LNCAP (cell line): ENCODE results near the gene TWIST2.

ENCODE experiments used
- TF ChIP-seq, protein P1 (sequence below): fragments of 450-650 bp; IDR thresholded peaks from 2 replicates; pipeline ENCODE4 v1.5.1; 2017; ENCODE audit warnings: mild to moderate bottlenecking

Gene TWIST2

DNA sequence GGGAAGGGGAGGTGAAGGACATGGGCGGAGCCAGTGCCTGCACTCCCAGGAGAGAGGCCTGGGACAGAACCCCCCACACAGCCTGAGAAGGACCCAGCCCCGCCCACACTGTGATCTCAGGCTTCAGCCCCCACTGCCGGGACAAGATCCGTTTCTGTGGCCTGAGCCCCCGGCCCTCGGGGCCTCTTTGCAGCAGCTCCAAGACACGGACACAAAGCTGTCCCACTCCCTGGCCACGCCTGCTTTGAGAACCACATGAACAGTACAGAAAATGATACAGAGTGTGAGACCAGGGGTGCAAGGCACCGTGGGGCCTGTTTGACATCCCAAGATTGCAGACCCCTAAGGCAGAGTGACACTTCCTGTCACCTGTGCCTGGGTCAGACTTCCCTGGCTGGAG is 74.5 kb downstream of the TWIST2 start:
- TF ChIP-seq, protein P1, sequence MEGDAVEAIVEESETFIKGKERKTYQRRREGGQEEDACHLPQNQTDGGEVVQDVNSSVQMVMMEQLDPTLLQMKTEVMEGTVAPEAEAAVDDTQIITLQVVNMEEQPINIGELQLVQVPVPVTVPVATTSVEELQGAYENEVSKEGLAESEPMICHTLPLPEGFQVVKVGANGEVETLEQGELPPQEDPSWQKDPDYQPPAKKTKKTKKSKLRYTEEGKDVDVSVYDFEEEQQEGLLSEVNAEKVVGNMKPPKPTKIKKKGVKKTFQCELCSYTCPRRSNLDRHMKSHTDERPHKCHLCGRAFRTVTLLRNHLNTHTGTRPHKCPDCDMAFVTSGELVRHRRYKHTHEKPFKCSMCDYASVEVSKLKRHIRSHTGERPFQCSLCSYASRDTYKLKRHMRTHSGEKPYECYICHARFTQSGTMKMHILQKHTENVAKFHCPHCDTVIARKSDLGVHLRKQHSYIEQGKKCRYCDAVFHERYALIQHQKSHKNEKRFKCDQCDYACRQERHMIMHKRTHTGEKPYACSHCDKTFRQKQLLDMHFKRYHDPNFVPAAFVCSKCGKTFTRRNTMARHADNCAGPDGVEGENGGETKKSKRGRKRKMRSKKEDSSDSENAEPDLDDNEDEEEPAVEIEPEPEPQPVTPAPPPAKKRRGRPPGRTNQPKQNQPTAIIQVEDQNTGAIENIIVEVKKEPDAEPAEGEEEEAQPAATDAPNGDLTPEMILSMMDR = no peak

DNA sequence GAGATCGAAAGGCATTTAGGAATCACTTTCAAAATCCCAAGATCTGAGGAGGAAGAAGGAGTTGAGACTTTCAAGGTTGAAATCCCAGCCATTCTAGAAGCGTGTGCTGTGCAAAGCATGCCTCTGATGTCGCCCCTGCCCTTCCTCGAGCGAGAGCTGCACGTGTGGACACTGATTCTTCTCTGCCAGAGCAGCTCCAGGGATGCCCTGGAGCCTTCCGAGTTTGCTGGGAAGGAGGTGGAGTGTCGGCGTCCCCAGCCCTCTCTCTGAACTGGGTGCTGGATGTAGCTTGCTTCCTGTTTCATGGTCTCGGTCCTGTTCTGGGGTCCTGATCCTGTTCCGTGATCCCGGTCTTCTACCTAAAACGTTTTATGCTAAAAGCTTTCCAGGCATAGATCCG is 76.1 kb downstream of the TWIST2 start:
- TF ChIP-seq, protein P1 = no peak

DNA sequence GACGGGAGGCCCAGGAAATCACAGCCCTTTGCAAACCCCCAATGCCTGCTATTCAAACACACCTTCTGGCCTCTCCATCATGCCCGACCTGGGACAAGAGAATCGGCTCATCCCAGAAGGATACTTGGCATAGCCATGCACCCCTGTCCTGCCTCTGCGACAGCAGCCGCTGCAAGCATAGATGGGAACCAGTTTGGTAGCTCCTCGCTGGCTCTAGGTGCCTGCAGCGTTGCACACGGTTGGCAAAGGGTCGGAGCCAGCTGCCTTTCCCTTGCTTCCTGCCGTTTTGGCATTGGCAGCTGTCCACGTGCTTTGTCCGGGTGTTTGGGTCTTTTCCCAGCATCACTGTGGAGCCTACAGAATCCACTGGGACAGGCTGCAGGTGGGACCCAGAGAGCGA is 76.9 kb downstream of the TWIST2 start:
- TF ChIP-seq, protein P1 = no peak

DNA sequence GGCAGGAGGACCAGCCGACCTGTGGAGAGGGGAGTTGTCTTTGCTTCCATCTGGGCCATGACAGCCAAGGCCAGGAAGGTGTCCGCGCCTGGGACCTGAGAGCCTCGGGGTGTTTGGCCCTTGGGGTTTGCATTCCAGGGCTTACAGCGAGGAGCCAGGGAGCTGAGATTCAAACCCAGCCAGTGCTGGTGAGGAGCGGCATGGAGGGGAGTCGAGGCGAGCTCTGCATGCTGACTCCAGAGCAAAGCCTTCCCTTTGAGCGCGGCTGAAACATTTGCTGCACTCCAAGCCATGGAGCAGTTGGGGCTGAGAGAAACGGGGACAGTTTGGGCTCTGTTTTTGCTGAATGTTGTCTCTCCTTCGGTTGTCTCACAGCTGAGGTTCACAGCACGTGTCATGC is 77.4 kb downstream of the TWIST2 start:
- TF ChIP-seq, protein P1 = no peak

DNA sequence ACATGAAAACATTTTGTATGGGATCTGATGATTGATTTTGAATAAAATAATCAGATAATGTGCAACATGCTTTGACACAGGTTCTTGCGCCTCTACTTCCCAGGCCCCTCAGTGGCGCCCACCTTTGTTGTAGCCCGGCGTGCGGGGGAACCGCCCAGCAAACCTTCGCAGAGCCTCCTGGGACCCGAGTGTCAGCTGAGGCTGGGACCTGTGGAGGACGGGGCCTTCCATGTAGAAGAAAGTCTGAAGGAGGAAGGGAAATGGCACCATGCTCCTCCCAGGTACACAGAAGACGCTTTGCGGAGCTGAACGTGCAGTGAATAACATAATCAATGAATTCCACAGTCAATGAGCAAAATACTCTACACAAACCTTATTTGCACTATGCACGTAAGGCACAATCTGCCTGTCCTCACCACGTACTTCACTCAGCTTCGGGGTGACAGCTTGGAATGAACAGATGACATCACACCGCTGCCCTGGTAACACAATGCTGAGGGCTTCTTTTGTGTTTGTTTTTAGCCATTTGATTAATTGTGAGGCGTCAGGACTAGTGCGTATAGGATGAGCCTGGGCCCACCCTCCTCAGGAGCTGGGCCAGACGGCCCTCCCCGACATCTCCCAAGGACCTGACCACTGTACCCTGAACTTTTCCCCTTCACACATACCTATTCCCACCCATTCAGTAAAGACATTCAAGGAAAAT is 78.1 kb downstream of the TWIST2 start:
- TF ChIP-seq, protein P1 = no peak

DNA sequence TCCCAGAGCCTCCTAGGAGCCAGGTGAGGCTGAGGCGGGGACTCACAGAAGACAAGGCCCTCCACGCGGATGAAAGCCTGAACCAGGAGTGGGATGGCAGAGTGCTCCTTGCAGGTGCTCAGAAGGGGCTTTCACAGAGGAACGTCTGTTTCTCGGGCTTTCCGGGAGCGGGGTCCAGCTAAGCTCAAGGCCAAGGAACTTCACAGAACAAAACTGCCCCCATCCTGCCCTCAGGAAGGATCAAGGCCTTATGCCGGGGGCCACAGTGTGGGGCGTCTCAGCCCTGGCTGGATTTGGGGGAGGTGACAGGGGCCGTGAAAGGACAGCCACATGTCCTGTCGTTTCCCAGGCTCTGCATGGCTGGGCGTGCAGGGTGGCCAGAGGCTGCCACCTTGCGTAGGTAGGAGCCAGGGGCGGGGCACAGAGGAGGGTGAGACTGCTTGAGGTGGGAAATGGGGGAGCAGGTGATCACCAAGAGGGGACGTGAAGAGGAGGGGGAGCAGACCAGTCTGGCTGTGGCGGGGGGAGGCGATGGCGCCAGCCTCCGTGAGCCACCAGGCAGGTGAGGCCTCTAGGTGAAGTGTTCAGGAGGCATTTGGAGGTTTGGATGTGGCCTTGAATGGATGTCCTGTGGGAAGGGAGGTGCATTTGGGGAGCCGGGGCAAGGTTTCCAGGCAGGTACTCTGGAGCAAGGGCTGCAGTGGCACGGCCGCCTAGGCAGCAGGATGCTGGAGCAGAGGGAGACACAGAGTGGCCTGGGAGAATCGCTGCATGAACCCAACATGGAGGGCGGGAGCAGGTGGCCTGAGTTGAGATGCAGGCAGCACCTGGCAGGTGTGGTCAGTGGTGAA is 79.1 kb downstream of the TWIST2 start:
- TF ChIP-seq, protein P1 = no peak

DNA sequence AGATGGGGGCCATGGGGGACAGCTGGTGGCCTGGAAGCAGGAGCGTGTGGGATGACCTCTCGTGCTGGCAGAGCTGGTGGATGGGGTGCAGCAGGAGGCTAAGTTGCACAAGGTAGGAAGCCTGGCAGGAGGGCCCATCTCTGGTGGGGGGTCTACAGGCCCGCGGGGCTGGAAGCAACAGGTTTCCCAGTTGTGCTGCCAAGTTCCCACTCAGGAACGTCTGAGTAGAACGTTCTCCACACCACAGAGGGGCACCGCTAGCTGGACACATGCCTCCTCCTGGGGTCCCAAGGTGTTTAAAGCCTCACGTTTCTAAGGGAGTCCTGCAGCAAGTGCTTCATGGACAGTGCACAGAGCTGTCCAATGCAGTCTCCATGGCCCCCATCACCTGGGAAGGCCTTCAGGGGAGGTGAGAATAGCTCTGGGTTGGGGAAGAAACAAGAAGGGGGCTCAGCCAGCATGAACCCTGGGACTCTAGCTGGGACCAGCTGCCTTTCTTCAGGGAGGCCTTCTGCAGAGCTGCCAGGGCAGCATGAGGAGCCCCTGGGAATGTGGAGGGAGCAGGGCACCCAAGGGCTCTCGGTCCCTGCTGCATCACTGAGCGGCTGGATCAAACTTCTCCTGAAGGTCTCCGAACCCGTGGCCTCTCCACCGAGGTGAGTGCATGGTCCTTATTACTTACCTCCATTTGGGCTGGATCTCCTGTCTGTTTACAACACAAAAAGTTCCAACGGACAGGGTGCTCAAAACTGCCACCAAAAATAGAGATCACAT is 80.0 kb downstream of the TWIST2 start:
- TF ChIP-seq, protein P1 = no peak
